Measurements from ENCODE around the gene NTRK1. TPM values are rescaled to one million over a fixed set of nuclear protein-coding genes. Genes with fewer than 3 reads are reported as not detected.

Gene NTRK1
- total and polyA plus RNA-seq, 8 donors = 0.23 to 1.2 (median 0.92) TPM; not detected in 3

DNA sequence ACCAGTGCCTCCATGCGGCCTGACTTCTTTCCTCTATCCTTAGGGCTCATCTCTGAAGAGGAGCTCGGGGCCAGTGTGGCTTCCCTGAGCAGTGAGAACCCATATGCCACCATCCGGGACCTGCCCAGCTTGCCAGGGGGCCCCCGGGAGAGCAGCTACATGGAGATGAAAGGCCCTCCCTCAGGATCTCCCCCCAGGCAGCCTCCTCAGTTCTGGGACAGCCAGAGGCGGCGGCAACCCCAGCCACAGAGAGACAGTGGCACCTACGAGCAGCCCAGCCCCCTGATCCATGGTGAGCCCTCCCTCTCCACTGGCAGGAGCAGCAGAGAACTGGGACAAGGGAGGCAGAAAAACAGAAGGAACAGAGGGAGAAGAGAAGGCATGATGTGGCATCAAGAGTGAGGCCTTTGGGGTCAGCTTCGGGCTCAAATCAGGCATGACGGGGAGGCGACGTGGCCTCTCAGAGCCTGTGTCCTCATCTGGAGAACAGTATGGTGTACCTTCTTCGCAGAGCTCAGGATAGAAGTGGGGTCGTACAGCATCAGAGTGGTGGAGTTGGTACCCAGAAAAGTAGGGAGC is 53.2 kb downstream of the NTRK1 start:
- peaks cover 3 to 33% (median 27%) of the 10 kb centered on the region in 4 donors for H3K36me3 ChIP-seq
- no peak for DNase-seq
- WGBS, 5 donors = 78 to 93% (median 86%) methylated on average over 10 to 13 of the region's 13 CpGs

GRCh38 chr1:156914440-156914856 is 53.8 kb downstream of the NTRK1 start:
- TF ChIP-seq POLR2AphosphoS5 (IDR thresholded peaks at IDR 0.05) (no peak), CTCF (IDR thresholded peaks at IDR 0.05) (no peak), EP300 (IDR thresholded peaks at IDR 0.05) (no peak), POLR2A (IDR thresholded peaks at IDR 0.05) (no peak)
- Histone ChIP-seq H3K36me3 (peaks cover 3 to 33% (median 27%) of the 10 kb centered on the region in 4 donors), H3K4me1 (peaks cover 0 to 10% (median 9%) of the 10 kb centered on the region in 4 donors), H3K27ac (no peak overlapping the region), H3K4me3 (no peak overlapping the region), H3K9me3 (peaks cover 0 to 9% (median 0%) of the 10 kb centered on the region in 4 donors), H3K27me3 (peaks cover 0 to 60% (median 0%) of the 10 kb centered on the region in 3 donors)
- no peak for DNase-seq
- WGBS, 5 donors = 74 to 84% (median 81%) methylated on average over 9 of the region's 9 CpGs
- intact Hi-C loops (cut with DNase I; ENCODE audit: low total_unique reads) = no loop called here

More for the DNA sequence above, 53.2 kb downstream of the NTRK1 start:
- TF ChIP-seq CTCF (IDR thresholded peaks at IDR 0.05) = no peak
- no peak for TF ChIP-seq POLR2A (IDR thresholded peaks at IDR 0.05)
- TF ChIP-seq POLR2AphosphoS5 (IDR thresholded peaks at IDR 0.05) = no peak
- TF ChIP-seq EP300 (IDR thresholded peaks at IDR 0.05) = no peak
- peaks cover 0 to 9% (median 0%) of the 10 kb centered on the region in 4 donors for H3K9me3 ChIP-seq
- H3K27ac ChIP-seq = no peak overlapping the region
- peaks cover 0 to 61% (median under 1%) of the 10 kb centered on the region in 3 donors for H3K27me3 ChIP-seq
- intact Hi-C loops (cut with DNase I; ENCODE audit: low total_unique reads) = no loop called here
- H3K4me1 ChIP-seq = peaks cover 0 to 10% (median 9%) of the 10 kb centered on the region in 4 donors
- no peak overlapping the region for H3K4me3 ChIP-seq

- Histone ChIP-seq H3K4me1 (peaks cover 21 to 28% (median 23%) of the 10 kb centered on the region in 4 donors), H3K9me3 (peaks cover 0 to 9% (median 0%) of the 10 kb centered on the region in 4 donors), H3K27me3 (peaks cover 14 to 85% (median 56%) of the 10 kb centered on the region in 3 donors), H3K36me3 (peaks cover 0 to 3% (median 1%) of the 10 kb centered on the region in 4 donors), H3K4me3 (peak within 1 kb of the TSS in 3 of 4 donors; percentile 1 to 36 (median 23)), H3K27ac (no peak within 1 kb of the TSS)
- intact Hi-C loops (cut with DNase I; ENCODE audit: low total_unique reads) = loop anchor here (10.0 kb wide), 1 partner anchor 154 kb away; no protein-coding TSS in a partner anchor
- TF ChIP-seq EP300 (IDR thresholded peaks at IDR 0.05) = no peak
- TF ChIP-seq POLR2A (IDR thresholded peaks at IDR 0.05) = no peak
- peak in 5 of 7 experiments; percentile 66 to 81 (median 71) for TF ChIP-seq CTCF (IDR thresholded peaks at IDR 0.05)
- peak in 1 of 3 donors; percentile 57 for TF ChIP-seq POLR2AphosphoS5 (IDR thresholded peaks at IDR 0.05)
- 5 to 9% (median 7%) methylated on average over 47 to 71 of the region's 71 CpGs for whole genome bisulfite sequencing, 5 donors
- DNase-seq = peak; percentile 78 to 95
Observed at GRCh38 chr1:156920233-156921052, 59.8 kb downstream of the NTRK1 start, which contains the start of gene LRRC71. LRRC71 (plus strand) TSS chr1:156920632; CDS start chr1:156920804, 172 bp downstream.

GRCh38 chr1:156921053-156921529 is 60.4 kb downstream of the NTRK1 start:
- peaks cover 14 to 91% (median 60%) of the 10 kb centered on the region in 3 donors for H3K27me3 ChIP-seq
- no peak for DNase-seq
- H3K9me3 ChIP-seq = peaks cover 0 to 9% (median 0%) of the 10 kb centered on the region in 4 donors
- H3K4me3 ChIP-seq = peak overlapping the region in 2 of 4 donors; percentile 1 to 36
- H3K27ac ChIP-seq = no peak overlapping the region
- 54 to 70% (median 62%) methylated on average over 7 of the region's 7 CpGs for WGBS, 5 donors
- peaks cover 21 to 28% (median 23%) of the 10 kb centered on the region in 4 donors for H3K4me1 ChIP-seq
- TF ChIP-seq POLR2A (IDR thresholded peaks at IDR 0.05) (no peak), POLR2AphosphoS5 (IDR thresholded peaks at IDR 0.05) (no peak), CTCF (IDR thresholded peaks at IDR 0.05) (no peak), EP300 (IDR thresholded peaks at IDR 0.05) (no peak)
- intact Hi-C loops (cut with DNase I; ENCODE audit: low total_unique reads) = loop anchor here (10.0 kb wide), 1 partner anchor 154 kb away; no protein-coding TSS in a partner anchor
- no peaks in the 10 kb centered on the region for H3K36me3 ChIP-seq

Data from stomach (tissue), 9 donors.